SW480 (cell line): ENCODE results near the gene FAM174C.

Source experiments
- DNase-seq: peaks from one replicate; pipeline ENCODE4 v3.0.0-alpha.2; 2016; ENCODE audit warnings: low spot score

FAM174C gene

DNA sequence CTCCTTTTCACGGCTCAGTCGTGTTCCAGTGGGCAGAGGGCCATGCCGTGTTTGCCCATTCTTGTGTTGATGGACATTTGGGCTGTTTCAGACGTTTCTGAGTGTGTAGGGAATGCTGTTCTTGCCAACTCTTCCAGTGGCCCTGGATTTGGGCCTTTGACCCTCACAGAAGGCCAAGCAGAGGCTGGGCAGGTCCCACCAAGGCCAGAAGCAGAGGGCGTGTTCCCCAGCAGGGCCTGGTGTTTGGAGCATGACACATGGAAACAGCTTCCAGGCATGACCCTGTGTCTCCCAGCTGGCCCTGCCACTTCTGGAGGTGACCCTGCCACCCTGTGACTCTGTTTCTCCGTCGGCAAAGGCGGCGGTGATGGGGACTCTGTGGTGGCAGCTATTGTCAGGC is 46.2 kb downstream of the FAM174C start:
- DNase-seq = no peak

DNA sequence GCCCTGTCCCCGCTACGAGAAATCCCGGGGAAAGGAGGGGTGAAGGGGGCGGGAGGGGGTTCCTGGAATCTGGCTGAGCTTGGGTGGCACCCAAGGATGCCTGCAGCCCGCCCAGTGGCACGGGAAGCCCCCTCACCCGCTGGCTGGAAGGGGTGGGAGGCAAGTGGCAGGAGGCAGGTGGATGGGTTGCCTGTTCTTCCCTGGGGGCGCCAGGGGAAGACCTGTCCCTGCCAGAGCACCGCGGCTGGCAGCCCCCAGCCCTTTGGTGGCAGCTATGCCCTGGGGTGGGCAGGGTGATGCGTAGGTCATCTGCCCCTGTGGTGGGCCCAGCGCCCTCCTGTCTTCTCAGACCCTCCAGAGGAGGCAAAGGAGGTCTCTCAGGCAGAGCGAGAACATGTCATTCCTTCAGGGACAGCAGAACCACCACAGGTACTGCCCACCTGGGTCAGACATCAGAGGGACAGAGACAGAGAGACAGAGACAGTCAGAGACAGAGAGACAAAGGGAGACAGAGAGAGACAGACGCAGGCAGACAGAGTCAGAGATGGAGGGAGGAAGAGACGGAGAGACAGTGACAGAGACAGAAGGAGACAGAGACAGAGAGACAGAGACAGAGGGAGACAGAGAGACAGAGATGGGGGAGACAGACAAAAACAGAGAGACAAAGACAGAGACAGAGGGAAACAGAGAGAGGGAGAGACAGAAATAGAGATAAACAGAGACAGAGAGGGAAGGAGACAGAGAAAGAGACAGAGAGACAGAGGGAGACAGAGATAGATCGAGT is 47.1 kb downstream of the FAM174C start:
- no peak for DNase-seq

DNA sequence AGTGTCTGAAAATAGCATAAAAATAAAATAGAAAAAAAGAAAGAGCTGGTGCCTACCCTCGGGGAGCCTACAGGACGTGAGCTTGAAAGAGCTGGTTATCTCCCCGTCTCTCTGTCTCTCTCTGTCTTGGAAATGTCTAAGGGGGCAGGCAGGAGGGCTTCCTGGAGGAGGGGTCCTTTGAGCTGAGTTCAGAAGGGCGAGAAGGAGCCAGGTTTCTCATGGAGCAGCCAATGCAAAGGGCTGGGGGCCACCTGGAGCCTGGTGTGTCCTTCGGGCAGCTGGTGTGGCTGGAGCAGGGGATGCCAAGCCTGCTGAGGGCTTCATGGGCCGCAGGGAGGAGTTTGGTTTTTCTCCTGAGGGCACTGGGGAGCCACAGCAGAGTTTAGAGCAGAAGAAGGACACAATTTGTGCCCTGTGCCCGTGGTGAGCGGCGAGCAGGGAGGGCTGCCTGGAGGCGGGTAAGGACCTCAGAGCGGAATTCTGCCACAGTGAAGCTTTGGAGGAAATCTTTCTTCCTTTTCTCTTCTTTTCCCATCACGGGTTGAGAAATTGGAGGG is 49.0 kb downstream of the FAM174C start:
- no peak for DNase-seq

DNA sequence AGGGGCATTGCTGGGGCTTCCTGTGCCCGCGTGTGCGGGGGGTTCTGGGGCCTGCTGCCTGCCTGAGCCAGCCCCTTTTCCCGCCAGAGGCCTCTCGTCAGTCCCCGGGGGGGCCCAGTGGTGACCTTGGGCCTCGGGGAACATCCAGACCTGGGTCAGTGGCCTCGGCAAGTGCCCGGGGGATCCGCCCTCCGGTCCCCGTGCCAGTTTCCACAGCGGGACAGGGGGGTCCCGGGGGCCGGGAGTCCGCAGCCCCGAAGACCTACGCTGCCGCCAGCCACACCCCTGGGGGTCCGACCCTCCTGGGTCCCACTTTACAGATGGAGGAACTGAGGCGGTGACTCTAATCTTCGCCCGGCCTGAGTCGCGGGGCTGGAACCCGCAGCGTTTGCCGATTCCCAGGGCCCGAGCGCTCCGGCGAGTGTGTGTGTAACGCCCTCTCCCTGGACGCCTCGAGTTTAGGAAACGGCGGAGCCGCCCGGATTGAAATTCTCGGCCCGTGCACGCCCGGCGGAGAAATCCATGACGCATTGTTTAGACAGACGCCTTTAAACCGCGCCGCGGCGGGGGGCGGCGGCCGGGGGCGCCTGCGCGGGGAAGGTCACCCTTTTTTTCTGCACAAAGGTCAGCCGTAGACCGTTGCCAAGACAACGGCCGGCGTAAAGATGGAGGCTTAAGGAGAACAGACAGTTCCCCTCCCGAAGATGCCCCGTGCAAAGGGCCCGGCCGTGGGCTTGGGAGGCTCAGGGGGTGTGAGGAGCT is 49.7 kb downstream of the FAM174C start:
- DNase-seq = peak; percentile 55

DNA sequence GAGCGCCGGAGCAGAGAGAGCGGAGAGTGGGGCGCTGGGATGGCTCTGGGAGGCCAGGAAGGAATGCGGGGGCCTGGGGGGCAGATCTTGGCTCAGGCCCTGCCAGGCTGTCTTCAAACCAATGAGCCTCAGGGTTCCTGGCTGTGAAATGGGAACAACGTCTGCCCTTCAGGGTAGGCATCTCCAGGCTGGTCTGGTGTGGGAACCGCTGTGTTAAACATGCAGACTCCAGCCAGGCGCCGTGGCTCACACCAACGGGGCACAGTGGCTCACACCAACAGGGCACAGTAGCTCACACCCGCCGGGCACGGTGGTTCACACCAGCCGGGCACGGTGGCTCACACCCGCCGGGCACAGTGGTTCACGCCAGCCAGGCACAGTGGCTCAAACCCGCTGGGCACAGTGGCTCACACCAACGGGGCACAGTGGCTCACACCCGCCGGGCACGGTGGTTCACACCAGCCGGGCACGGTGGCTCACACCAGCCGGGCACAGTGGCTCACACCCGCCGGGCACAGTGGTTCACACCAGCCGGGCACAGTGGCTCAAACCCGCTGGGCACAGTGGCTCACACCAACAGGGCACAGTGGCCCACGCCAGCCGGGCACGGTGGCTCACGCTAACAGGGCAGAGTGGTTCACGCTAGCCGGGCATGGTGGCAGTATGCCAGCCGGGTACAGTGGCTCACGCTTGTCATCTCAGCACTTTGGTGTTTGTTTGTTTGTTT is 50.4 kb downstream of the FAM174C start:
- DNase-seq = no peak

DNA sequence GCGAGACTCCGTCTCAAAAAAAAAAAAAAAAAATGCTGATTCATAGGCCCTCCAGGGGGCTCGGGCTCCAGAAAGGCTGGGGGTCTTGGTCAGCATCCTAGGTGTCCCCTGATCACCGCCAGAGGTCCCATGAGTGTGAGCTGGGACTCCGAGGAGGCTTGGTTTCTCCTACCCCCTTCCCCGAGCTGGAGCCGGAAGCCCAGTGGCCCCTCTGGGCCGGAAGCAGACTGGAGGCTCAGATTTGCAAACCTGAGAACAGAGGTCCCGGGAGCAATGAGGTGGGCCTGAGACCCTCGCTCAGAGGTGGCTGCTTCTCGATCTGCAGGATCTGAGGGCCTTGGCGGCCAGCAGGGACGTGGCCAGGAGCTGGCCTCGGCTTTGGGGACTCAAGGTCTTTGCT is 51.8 kb downstream of the FAM174C start:
- no peak for DNase-seq
